ENCODE data around the gene GTF2I.
"Not testable (repeated sequence)": the region's sequence is repeated elsewhere in the genome, so short reads cannot be mapped to it uniquely, and the experiment has no call there.

The GTF2I gene

DNA sequence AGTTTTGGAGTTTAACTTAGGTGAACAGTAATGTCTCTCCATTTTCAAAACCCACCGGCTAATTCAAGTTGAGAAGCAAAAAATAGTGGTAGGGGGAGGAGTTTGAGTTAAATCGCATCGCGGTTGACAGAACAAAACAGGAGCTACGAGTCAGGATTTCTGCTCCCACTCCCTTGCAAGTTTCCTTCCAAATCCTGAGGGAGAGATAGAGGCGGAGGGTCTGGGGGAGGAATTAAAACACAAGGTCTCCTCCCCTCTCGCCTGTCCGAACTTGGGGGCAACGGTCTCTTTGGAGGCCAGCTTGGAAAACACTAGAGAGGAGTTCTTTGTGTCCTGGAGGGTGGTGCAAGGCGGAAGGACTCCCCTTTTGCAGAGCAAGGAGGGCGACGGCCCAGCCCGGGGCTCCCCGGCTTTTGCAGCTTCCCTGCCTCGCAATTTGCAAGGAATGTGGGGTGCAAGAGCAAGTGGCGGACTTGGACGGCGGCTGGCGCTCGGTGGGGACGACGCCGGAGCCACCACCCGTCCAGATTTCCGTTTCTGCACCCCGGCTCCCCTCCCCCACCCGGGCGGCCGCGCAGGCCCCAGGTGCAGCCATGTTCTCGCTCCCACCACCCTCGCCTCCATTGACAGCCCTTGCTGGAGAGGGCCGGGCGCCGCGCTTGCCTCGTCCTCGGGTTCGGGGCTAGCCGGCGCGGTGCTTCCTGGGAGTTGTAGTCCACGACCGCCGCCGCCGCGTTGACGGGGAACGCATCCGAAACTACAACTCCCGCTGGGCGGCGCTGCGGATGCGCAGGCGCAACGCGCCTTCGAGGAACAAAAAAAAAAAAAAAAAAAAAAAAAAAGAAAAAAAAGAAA lies 454 bp upstream of the GTF2I start:
- DNase-seq, result peak; percentile 96

GRCh38 chr7:74658178-74659004 lies 873 bp downstream of the GTF2I start:
- DNase-seq, result peak; percentile 91

GRCh38 chr7:74660202-74660601 lies 2.7 kb downstream of the GTF2I start:
- DNase-seq, result not testable (repeated sequence)

GRCh38 chr7:74661836-74662794 lies 4.6 kb downstream of the GTF2I start:
- peak; percentile 61 for DNase-seq

- DNase-seq, result no peak
These were observed 7.9 kb downstream of the GTF2I start for GRCh38 chr7:74665296-74665938.

DNA sequence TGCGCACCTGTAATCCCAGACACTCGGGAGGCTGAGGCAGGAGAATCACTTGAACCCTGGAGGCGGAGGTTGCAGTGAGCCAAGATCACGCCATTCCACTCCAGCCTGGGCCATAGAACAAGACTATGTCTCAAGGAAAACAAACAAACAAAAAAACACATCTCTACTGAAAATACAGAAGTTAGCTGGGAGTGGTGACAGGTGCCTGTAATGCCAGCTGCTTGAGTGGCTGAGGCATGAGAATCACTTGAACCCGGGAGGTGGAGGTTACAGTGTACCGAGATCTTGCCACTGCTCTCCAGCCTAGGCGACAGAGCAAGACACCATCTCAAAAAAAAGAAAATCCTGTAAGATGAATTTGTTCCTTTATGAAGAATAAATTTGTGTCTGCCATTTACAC lies 9.5 kb downstream of the GTF2I start:
- DNase-seq, result not testable (repeated sequence)

DNA sequence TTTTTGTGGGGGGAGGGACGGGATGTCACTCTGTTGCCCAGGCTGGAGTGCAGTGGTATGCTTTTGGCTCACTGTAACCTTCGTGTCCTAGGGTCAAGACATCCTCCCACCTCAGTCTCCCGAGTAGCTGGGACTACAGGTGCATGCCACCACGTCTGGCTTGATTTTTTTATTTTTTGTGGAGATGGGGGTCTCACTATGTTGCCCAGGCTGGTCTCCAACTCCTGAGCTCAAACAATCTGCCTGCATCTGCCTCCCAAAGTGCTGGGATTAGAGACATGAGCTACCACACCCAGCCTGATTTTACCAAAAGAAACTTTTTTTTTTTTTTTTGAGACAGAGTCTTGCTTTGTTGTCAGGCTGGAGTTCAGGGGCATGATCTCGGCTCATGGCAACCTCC lies 10.0 kb downstream of the GTF2I start:
- DNase-seq, result not testable (repeated sequence)

GRCh38 chr7:74671602-74672001 lies 14.1 kb downstream of the GTF2I start:
- no peak for DNase-seq

DNA sequence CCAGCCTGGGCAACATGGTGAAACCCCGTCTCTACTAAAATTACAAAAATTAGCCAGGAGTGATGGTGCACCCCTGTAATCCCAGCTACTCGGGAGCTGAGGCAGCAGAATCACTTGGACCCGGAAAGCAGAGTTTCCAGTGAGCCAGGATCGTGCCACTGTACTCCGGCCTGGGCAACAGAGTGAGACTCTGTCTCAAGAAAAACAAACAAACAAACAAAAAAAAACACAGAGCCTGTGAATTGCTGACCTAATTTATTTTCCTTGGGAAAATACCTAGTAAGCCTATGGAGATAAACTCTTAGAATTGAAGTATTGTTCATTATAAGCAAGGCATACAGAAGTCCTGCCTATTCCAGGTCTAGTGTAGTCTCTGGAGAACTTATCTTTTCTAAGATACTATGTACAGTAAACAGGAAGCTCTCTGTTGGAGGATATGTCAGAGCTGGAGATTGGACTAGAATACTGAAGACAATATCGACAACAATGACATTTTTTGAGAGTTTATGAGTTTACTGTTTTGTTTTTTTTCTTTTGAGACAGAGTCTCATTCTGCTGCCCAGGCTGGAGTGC lies 14.9 kb downstream of the GTF2I start:
- DNase-seq, result no peak

DNA sequence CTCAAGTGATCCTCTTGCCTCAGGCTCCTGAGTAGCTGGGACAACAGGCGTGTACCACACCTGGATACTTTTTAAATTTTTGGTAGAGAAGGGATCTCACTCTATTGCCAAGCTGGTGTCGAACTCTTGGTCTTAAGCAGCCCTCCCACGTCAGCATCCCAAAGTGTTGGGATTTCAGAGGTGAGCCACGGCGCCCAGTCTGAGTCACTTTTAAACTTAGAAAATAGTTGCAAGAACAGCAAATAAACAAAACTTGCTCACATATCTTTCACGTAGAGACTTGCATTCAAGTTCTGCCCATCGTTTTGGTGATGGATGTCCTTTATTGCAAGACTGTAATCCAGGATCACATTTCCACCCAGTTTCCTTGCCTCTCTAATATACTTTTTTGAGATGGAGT lies 16.6 kb downstream of the GTF2I start:
- no peak for DNase-seq

GRCh38 chr7:74682829-74683228 lies 25.3 kb downstream of the GTF2I start:
- no peak for DNase-seq

GRCh38 chr7:74683799-74684198 lies 26.3 kb downstream of the GTF2I start:
- no peak for DNase-seq

GRCh38 chr7:74684473-74684872 lies 27.0 kb downstream of the GTF2I start:
- no peak for DNase-seq

- no peak for DNase-seq
These were observed 27.4 kb downstream of the GTF2I start for GRCh38 chr7:74684921-74685320.

DNA sequence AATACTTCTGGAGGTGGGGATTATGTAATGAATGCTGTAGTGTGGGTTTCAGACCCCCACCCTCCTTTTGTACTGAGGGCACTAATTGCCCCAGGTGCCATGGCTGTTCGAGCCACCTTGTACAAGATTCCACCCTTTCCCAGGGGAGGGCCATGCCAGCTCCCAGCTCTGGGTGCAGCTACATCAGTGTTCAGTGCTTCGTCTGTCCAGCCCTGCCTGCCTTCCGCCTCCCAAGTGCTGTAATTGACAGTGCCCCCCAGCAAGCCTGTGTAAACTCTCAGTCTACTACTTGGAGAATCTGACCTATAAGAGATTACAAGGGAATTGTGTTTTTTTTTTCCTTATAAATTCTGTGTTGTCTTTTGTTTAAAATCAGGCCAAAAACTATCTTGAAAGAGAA lies 33.0 kb downstream of the GTF2I start:
- DNase-seq, result no peak

DNA sequence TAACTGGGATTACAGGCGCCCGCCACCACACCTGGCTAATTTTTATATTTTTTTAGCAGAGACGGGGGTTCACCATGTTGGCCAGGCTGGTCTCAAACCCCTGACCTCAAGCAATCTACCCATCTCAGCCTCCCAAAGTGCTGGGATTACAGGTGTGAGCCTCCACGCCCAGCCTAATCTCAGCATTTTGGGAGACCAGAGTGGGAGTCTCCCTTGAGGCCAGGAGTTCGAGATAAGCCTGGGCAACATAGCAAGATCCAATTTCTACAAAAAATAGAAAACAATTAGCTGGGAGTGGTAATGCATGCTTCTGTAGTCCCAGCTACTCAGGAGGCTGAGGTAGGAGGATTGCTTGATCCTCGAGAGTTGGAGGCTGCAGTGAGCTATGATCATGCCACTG lies 46.9 kb downstream of the GTF2I start:
- DNase-seq, result not testable (repeated sequence)

GRCh38 chr7:74707238-74707637 lies 49.7 kb downstream of the GTF2I start:
- no peak for DNase-seq

DNA sequence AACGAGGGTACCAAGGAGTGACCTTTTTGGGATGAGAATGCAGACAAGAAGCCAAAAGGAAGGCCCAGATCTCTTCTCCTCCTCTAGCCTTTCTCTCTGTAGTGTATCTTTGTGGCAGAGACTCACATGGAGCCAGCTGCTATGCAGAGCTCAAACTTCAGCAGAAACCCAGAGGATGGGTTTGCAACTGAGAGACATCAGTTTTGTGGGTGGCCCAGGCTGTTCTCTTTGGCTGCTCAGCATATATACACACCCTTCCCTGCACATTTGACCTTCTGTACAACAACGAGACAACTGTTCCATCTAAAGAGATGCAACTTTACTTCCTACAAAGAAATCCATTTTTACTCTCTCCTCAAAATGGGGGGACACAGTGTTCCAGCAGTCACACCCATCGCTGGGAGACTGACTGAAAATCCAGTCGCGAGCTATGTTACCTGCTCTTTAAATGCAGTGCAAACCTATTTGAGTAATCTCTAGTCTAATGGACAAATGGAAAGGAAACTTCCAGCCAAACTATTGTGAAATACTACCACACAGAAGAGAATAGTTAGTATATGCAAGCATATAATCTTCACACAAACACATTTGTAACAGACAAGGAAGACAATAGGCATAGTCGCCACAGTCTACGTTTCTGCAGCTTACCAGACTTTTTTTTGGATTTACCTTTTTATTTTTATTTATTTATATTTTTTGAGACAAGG lies 51.2 kb downstream of the GTF2I start:
- no peak for DNase-seq

DNA sequence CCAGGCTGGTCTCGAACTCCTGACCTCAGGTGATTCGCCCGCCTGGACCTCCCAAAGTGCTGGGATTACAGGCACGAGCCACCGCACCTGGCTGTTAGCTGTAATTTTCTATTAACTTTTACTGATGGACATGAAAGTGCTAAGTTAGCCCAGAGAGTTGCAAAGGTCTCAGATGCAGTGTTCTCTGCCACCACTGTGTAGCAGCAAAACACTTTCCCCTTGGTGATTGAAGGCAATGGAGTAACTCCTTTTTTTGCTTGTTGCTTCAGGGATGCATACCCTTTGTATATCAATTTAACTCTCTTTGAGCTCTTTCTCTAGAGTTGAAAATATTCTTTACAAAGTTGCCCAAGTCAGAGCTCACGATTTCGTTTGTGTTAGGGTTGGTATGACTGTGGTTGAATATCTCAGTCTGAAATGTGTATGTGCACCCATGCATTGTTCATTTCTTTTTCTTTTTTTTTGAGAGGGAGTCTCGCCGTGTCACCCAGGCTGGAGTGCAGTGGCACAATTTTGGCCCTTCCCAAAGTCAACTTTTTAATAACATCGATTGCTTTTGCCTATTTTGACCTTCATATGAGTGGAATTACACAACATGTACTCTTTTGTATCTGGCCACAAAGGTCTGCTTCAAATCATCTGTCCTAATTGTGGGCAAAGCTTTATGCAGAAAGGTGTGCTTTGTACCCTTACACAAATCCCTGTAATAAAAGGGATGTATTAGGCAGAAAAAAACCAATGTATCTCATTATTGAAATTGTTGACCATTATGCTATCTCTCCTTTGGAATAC lies 52.6 kb downstream of the GTF2I start:
- DNase-seq, result no peak

DNA sequence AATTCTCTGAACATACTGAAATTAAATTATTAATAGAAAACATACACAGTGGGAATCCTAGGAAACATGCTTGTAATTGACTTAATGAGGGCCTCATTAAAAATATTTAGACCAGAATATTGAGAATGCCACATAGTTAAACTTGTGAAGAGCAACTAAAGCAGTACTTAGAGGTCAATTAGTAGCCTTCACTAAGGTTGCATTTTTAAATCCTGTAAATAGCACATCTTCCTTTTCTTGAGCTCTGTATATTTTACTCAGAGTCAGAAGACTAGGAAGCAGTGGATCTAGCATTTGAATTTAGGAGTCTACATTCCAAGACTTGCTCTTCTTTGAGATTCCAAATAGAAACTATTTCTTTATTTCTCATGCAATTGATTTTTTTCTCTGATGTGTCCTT lies 56.0 kb downstream of the GTF2I start:
- DNase-seq, result no peak
